ENCODE results near the gene DUSP22.

Gene DUSP22

GRCh38 chr6:280775-281468 lies 11.4 kb upstream of the DUSP22 start:
- Histone ChIP-seq H3K27me3 (peaks cover 0 to 19% of the 10 kb centered on the region in 2 donors), H3K4me1 (no peaks in the 10 kb centered on the region), H3K9me3 (no peaks in the 10 kb centered on the region), H3K4me3 (no peak overlapping the region), H3K36me3 (no peaks in the 10 kb centered on the region), H3K27ac (no peak overlapping the region)
- intact Hi-C loops (cut with DNase I; ENCODE audit: low total_unique reads): no loop called here
- TF ChIP-seq CTCF (IDR thresholded peaks at IDR 0.05): no peak
- no peak for DNase-seq

GRCh38 chr6:281469-282103 lies 10.7 kb upstream of the DUSP22 start:
- TF ChIP-seq CTCF (IDR thresholded peaks at IDR 0.05): no peak
- DNase-seq: no peak
- intact Hi-C loops (cut with DNase I; ENCODE audit: low total_unique reads): no loop called here
- H3K4me1 ChIP-seq: no peaks in the 10 kb centered on the region
- no peak overlapping the region for H3K4me3 ChIP-seq
- no peaks in the 10 kb centered on the region for H3K36me3 ChIP-seq
- H3K27me3 ChIP-seq: peaks cover 0 to 19% of the 10 kb centered on the region in 2 donors
- H3K9me3 ChIP-seq: no peaks in the 10 kb centered on the region
- H3K27ac ChIP-seq: no peak overlapping the region

- Histone ChIP-seq H3K27me3 (peaks cover 0 to 19% of the 10 kb centered on the region in 2 donors), H3K27ac (no peak overlapping the region), H3K4me3 (no peak overlapping the region), H3K36me3 (no peaks in the 10 kb centered on the region), H3K9me3 (no peaks in the 10 kb centered on the region), H3K4me1 (no peaks in the 10 kb centered on the region)
- no peak for DNase-seq
- intact Hi-C loops (cut with DNase I; ENCODE audit: low total_unique reads): no loop called here
- no peak for TF ChIP-seq CTCF (IDR thresholded peaks at IDR 0.05)
Measured at GRCh38 chr6:282177-282866, 10.0 kb upstream of the DUSP22 start.

GRCh38 chr6:282867-283416 lies 9.3 kb upstream of the DUSP22 start:
- Histone ChIP-seq H3K36me3 (no peaks in the 10 kb centered on the region), H3K9me3 (no peaks in the 10 kb centered on the region), H3K4me3 (no peak overlapping the region), H3K27ac (no peak overlapping the region), H3K4me1 (no peaks in the 10 kb centered on the region), H3K27me3 (peaks cover 0 to 19% of the 10 kb centered on the region in 2 donors)
- no peak for DNase-seq
- TF ChIP-seq CTCF (IDR thresholded peaks at IDR 0.05): no peak
- intact Hi-C loops (cut with DNase I; ENCODE audit: low total_unique reads): no loop called here

- no peak for DNase-seq
- Histone ChIP-seq H3K36me3 (no peaks in the 10 kb centered on the region), H3K9me3 (no peaks in the 10 kb centered on the region), H3K27me3 (peaks cover 0 to 19% of the 10 kb centered on the region in 2 donors), H3K27ac (no peak overlapping the region), H3K4me3 (no peak overlapping the region), H3K4me1 (no peaks in the 10 kb centered on the region)
- intact Hi-C loops (cut with DNase I; ENCODE audit: low total_unique reads): no loop called here
- no peak for TF ChIP-seq CTCF (IDR thresholded peaks at IDR 0.05)
Measured at GRCh38 chr6:284486-284885, 7.8 kb upstream of the DUSP22 start.

Measured in tibial artery (tissue), 4 donors.